Body of pancreas (tissue), 4 donors: ENCODE results near the gene MRPL14. TPM values are rescaled to one million over a fixed set of nuclear protein-coding genes. Genes with fewer than 3 reads are reported as not detected.
A peak's percentile ranks its signal among the peaks of the same experiment; 100 is the strongest.

Source experiments
- ATAC-seq: fragments of 150-250 bp; one replicate; pipeline ENCODE4 v1.9.1; 2016
- DNase-seq, 4 donors: peaks; one replicate each; pipeline ENCODE4 v3.0.0-alpha.2; 2019
- H3K27ac ChIP-seq, 4 donors: fragments of 200-600 bp; sonication (generic); 1 replicate in 3 of 4; 2 replicates in 1 of 4; pipeline versions ENCODE4 v1.5.1 to v1.6.1; 2016 to 2019; ENCODE audit warnings: mild to moderate bottlenecking in 1 of 4, mixed read lengths in 1 of 4, moderate library complexity in 1 of 4
- H3K27me3 ChIP-seq, 2 donors: fragments of 200-600 bp; sonication (generic); one replicate each; pipeline ENCODE4 v1.6.0; 2016; ENCODE audit warnings: mild to moderate bottlenecking in 1 of 2
- H3K36me3 ChIP-seq, 2 donors: fragments of 200-600 bp; sonication (generic); replicated peaks in 1 of 2; 2 replicates each; pipeline ENCODE4 v1.5.1; 2016; ENCODE audit warnings: low read depth in 2 of 2; ENCODE audit not compliant: insufficient read depth in 1 of 2
- H3K4me1 ChIP-seq: fragments of 200-600 bp; sonication (generic); one replicate; pipeline ENCODE4 v1.6.0; 2016
- H3K4me3 ChIP-seq, 2 donors: fragments of 200-600 bp; sonication (generic); 1 replicate in 1 of 2; 2 replicates in 1 of 2; pipeline ENCODE4 v1.5.1; 2016 to 2019
- H3K9me3 ChIP-seq, 3 donors: fragments of 200-600 bp; sonication (generic); 1 replicate in 2 of 3; 2 replicates in 1 of 3; pipeline ENCODE4 v1.5.1; 2016
- POLR2A ChIP-seq, 3 donors: fragments of 450-650 bp; IDR thresholded peaks; one replicate each; pipeline ENCODE4 v1.6.1; 2016; ENCODE audit warnings: antibody characterized with exemption in 3 of 3, mild to moderate bottlenecking in 2 of 3
- WGBS, 2 donors: methylation state at CpG; one replicate each; pipeline ENCODE4 v1.1.5; 2017; 5-methylcytosine and 5-hydroxymethylcytosine counted together
- intact Hi-C: fragments of 100-400 bp; cut with DNase I; formaldehyde crosslinking; loops from one replicate; pipeline ENCODE4 v1.15.1; 2023
- total RNA-seq, 2 donors: library from RNA; depleted of rRNA; stranded (reverse); fragments of >200 nt; gene quantifications; one replicate each; pipeline ENCODE4 v1.1.0, GENCODE V29; 2016
- TF ChIP-seq, protein P1 (sequence below), 7 experiments: fragments of 450-650 bp in 4 of 7; fragments of 200-600 bp in 3 of 7; sonication (generic) in 3 of 7; IDR thresholded peaks; one replicate each; pipeline ENCODE4 v1.5.1; 2016 to 2019; ENCODE audit warnings: antibody characterized with exemption in 7 of 7

The MRPL14 gene
- 10 to 100 TPM; 14.8 to 20.8 TPM for total RNA-seq

DNA sequence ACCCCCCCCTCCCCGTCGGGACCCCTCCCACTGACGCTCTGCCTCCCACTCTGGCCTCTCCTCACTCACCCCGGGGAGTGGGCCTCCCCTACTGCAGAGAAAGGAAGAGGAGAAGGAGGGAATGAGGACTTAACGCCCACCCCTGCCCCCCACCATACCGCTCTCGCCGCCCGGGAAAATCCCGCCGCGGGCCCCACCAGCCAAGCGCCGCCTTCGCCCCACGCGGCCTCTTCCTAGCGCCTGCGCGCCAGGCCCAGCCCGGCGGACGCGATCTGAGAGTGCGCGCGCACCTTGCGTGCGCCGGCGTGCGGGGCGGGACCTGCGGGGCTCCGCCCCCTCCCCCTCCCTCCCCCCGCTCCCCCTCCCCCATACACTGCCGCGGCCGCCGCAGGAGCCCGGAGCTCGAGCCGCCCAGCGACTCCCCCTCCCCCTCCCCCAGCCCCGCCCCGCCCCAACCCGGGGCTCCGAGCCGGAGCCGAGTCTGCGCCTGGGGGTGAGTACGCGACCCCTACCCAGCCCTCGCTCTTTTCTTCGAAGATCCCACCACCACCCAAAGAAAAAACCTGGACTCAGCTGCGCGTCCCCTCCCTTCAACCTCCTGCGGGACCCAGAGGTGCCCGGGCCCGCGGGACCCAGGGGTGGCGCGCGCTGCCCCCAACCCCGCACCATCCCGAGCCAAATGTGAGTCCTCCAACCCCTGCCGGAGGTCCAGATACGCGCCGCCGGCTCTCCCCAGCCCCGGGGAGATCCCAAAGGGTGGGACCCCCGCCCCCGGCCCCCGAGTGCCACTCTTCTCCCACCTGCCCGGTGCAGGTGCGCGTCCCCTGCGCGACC is at the start of gene MRPL14, which contains the start of gene TMEM63B:
MRPL14 (minus strand) TSS at position 267 of the 834 bp plus-strand sequence. CDS start 10,841 bp downstream, outside the sequence.
TMEM63B (plus strand) TSS at position 369 of the 834 bp plus-strand sequence. CDS start 7,031 bp downstream, outside the sequence.
- peak within 1 kb of the TSS; percentile 89 to 97 (median 93) for H3K27ac ChIP-seq

DNA sequence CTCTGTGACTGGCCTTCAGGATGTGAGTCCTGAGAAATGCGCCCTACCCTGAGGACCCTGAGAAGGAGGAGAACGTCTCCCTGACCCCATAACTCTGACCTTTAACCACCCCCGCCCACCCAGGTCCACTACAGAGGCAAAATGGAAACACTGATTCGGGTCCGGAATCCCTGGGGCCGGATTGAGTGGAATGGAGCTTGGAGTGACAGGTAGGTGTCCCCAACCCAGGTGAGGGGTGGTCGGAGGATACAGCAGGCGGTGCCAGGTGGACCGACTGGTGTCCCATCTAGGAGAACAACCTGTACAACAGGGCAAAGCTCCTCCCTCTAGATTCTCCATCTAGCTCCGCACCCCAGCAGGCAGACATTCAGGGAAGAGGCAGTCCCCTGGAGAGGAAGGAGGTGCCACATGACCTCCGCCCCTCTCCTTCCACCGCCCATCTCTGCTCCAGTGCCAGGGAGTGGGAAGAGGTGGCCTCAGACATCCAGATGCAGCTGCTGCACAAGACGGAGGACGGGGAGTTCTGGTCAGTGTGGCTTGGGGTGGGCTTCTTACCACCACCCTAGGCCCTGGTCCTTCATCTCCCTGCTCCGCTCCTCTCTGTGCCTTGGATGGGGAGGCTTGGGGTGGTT is 49.0 kb upstream of the MRPL14 start:
- Histone ChIP-seq H3K36me3 (no peaks in the 10 kb centered on the region), H3K27me3 (no peaks in the 10 kb centered on the region), H3K4me1 (peaks cover 4% of the 10 kb centered on the region), H3K4me3 (no peak overlapping the region), H3K9me3 (no peaks in the 10 kb centered on the region), H3K27ac (no peak overlapping the region)
- 73 to 74% methylated on average over 6 to 15 of the region's 15 CpGs for WGBS, 2 donors
- ATAC-seq (no peak), DNase-seq (no peak)
- TF ChIP-seq, protein P1, sequence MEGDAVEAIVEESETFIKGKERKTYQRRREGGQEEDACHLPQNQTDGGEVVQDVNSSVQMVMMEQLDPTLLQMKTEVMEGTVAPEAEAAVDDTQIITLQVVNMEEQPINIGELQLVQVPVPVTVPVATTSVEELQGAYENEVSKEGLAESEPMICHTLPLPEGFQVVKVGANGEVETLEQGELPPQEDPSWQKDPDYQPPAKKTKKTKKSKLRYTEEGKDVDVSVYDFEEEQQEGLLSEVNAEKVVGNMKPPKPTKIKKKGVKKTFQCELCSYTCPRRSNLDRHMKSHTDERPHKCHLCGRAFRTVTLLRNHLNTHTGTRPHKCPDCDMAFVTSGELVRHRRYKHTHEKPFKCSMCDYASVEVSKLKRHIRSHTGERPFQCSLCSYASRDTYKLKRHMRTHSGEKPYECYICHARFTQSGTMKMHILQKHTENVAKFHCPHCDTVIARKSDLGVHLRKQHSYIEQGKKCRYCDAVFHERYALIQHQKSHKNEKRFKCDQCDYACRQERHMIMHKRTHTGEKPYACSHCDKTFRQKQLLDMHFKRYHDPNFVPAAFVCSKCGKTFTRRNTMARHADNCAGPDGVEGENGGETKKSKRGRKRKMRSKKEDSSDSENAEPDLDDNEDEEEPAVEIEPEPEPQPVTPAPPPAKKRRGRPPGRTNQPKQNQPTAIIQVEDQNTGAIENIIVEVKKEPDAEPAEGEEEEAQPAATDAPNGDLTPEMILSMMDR (IDR thresholded peaks at IDR 0.05) = no peak
- TF ChIP-seq POLR2A (IDR thresholded peaks at IDR 0.05) = no peak
- intact Hi-C loops = loop anchor here (10.0 kb wide), 1 partner anchor 169 kb away; the partner anchor contains the start of gene SPATS1

More for the DNA sequence above, at the start of gene MRPL14, which contains the start of gene TMEM63B:
- no peaks in the 10 kb centered on the region for H3K9me3 ChIP-seq
- WGBS, 2 donors = 0% methylated on average over 7 to 32 of the region's 80 CpGs
- intact Hi-C loops = no loop called here
- ATAC-seq = peak; percentile 93
- H3K36me3 ChIP-seq = no peaks in the 10 kb centered on the region
- no peaks in the 10 kb centered on the region for H3K27me3 ChIP-seq
- H3K4me1 ChIP-seq = peaks cover 58% of the 10 kb centered on the region
- peak; percentile 87 to 91 (median 90) for DNase-seq
- peak; percentile 51 to 78 (median 73) for TF ChIP-seq POLR2A (IDR thresholded peaks at IDR 0.05)
- TF ChIP-seq, protein P1 (IDR thresholded peaks at IDR 0.05) = no peak
- peak within 1 kb of the TSS; percentile 74 to 98 for H3K4me3 ChIP-seq

DNA sequence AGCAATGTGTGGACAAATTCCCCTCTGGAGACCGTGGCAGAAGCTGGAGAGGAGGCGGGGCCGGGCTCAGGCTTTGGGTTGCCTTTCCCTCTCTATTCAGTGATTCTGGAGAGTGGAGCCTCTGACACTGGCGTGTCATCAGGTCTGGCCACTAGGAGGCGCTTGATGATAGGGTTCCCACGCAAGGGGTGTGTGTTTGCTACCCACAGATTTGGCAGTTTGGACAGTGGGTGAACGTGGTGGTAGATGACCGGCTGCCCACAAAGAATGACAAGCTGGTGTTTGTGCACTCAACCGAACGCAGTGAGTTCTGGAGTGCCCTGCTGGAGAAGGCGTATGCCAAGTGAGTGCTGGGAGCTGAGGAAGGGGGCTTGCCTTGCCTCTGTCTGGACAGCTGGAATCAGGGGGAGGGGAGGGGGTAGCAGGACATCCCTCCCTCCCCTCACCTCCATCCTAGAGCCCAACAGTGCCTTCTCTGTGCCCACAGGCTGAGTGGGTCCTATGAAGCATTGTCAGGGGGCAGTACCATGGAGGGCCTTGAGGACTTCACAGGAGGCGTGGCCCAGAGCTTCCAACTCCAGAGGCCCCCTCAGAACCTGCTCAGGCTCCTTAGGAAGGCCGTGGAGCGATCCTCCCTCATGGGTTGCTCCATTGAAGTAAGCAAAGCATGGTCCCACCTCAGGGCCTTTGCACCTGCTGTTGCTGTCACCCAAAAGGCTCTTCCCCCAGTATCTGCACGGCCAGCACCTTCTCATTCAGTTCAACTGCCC is 45.7 kb upstream of the MRPL14 start:
- WGBS, 2 donors = 15 to 24% methylated on average over 12 to 15 of the region's 15 CpGs
- intact Hi-C loops = loop anchor here (5.0 to 10.0 kb wide), 2 partner anchors 59 to 172 kb away; partner anchors contain the start of gene SPATS1
- Histone ChIP-seq H3K9me3 (no peaks in the 10 kb centered on the region), H3K36me3 (no peaks in the 10 kb centered on the region), H3K27me3 (no peaks in the 10 kb centered on the region), H3K27ac (no peak overlapping the region), H3K4me3 (no peak overlapping the region), H3K4me1 (peaks cover 4% of the 10 kb centered on the region)
- TF ChIP-seq, protein P1 (IDR thresholded peaks at IDR 0.05) = peak; percentile 58 to 95 (median 90)
- no peak for TF ChIP-seq POLR2A (IDR thresholded peaks at IDR 0.05)
- ATAC-seq (peak; percentile 94), DNase-seq (peak; percentile 86 to 90 (median 88))

DNA sequence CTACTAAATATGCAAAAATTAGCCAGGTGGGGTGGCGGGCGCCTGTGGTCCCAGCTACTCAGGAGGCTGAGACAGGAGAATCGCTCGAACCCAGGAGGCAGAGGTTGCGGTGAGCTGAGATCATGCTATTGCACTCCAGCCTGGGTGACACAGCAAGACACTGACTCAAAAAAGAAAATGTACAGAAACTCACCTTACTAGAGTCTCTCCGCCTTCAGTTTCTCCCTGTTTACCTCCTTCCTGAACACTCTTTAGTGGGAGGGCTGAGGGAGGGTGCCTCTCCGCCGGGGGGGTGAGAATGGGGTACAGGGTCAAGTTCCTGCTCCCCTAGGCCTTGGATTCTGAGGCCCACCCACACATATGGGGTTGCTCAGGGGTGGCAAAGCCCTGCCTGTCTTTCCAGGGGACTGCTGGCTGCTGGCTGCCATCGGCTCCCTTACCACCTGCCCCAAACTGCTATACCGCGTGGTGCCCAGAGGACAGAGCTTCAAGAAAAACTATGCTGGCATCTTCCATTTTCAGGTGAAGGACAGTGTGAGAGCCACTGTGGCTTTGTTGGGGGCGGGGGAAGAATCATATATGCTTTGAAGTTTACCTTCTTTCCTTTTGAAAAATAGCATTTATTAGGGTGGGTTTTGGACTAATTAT is 44.8 kb upstream of the MRPL14 start:
- H3K9me3 ChIP-seq = no peaks in the 10 kb centered on the region
- no peaks in the 10 kb centered on the region for H3K36me3 ChIP-seq
- no peaks in the 10 kb centered on the region for H3K27me3 ChIP-seq
- intact Hi-C loops = loop anchor here (5.0 to 10.0 kb wide), 2 partner anchors 60 to 173 kb away; partner anchors contain the start of gene SPATS1
- H3K27ac ChIP-seq = no peak overlapping the region
- 65 to 75% methylated on average over 9 to 12 of the region's 12 CpGs for WGBS, 2 donors
- H3K4me3 ChIP-seq = no peak overlapping the region
- TF ChIP-seq POLR2A (IDR thresholded peaks at IDR 0.05) = no peak
- TF ChIP-seq, protein P1 (IDR thresholded peaks at IDR 0.05) = no peak
- ATAC-seq (no peak), DNase-seq (no peak)
- H3K4me1 ChIP-seq = peaks cover 4% of the 10 kb centered on the region
